IPS DF 4.7 (cell line): ENCODE results near the gene ZNF490.
A peak's percentile ranks its signal among the peaks of the same experiment; 100 is the strongest.
"Not testable (repeated sequence)": the region's sequence is repeated elsewhere in the genome, so short reads cannot be mapped to it uniquely, and the experiment has no call there.

ENCODE experiments used
- DNase-seq: peaks from one replicate; pipeline ENCODE4 v3.0.0-alpha.2; 2013; ENCODE audit warnings: low spot score; ENCODE audit errors: extremely low read depth

The ZNF490 gene

GRCh38 chr19:12610540-12611360 lies at the start of gene ZNF490, which contains the start of gene ZNF791:
Gene ZNF490, minus strand, starts transcription at chr19:12610813. Its CDS starts 133 bp downstream, at chr19:12610680.
Gene ZNF791, plus strand, starts transcription at chr19:12610920. Its CDS starts 160 bp downstream, at chr19:12611080.
- DNase-seq, result peak; percentile 89

- DNase-seq, result no peak
Measured at GRCh38 chr19:12657966-12658365, 47.4 kb upstream of the ZNF490 start.

GRCh38 chr19:12656899-12657571 lies 46.4 kb upstream of the ZNF490 start:
- no peak for DNase-seq

DNA sequence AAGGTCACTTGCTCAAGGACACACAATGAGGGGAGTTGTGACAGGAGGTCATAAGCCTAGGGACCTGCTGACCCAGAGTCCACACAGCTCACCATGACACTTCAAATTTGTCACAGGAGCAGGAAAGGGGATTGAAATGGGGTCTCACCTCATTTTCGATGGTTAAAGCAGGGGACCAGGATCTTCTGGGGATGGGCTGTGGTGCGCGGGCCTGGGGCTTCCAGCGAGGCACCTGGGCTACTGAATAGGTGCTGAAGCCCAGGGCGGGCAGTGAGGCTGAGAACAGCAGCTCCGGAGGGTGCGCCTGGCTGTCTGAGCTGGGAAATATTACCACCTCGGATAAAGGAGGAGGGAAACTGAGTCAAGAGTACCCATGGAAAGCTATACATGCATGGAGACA lies 44.9 kb upstream of the ZNF490 start:
- DNase-seq, result no peak

DNA sequence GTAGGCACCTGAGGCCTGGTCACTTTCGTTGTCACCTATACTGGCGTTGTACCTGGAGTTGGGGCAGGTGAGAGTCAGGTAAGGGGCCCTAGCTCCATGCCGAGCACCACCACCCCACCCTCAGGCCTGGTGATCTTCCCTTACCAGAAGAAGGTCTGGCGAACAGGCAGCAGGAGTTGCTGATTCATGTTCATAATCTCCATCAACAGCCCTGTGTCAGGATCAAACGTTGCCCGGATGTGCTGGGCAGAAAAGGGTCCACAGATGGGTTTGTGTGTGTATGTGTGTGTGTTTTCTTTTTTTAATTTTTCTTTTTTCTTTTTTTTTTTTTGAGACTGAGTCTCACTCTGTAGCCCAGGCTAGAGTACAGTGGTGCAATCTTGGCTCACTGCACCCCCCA lies 41.6 kb upstream of the ZNF490 start:
- DNase-seq, result no peak

DNA sequence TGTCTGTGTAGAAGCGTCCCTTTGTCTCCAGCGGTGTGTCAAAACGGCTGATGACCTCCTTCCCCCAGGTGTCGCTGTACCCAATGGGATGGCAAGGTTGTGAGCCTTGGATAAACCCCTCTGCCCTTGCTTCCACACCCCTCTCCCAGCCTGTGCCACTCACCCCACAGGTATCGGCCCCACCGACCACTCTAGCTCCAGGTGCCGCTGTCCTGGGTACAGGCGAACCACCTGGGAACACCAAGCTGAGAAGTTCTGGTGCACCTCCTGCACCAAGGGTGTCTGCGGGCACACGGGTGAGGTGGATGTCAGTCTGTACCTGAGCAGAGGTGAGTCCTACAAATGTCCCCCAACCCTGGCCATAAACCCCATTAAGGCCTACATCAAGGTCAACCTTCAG lies 39.3 kb upstream of the ZNF490 start:
- no peak for DNase-seq

- DNase-seq, result no peak
Measured at GRCh38 chr19:12648088-12648487, 37.5 kb upstream of the ZNF490 start.

GRCh38 chr19:12647490-12648071 lies 37.0 kb upstream of the ZNF490 start:
- DNase-seq, result no peak

DNA sequence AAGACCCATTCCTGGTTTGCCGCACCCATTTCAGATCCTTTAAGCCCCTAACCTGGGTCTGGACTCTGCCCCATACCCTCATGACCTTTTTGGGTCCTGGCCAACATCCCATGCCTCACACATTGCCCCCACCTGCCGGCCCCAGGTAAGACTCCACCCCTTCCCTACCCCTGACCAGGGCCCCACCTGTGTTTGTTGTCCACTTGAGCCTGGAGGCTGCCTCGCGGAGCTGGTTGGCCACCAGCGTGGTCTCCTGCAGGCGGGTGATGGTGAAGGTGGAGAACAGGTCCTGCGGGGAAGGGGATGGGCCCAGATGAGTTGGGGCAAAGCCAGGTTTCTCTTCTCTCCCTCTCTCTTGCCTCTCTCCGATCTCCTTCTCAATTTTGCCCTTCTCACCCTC lies 36.4 kb upstream of the ZNF490 start:
- DNase-seq, result no peak

DNA sequence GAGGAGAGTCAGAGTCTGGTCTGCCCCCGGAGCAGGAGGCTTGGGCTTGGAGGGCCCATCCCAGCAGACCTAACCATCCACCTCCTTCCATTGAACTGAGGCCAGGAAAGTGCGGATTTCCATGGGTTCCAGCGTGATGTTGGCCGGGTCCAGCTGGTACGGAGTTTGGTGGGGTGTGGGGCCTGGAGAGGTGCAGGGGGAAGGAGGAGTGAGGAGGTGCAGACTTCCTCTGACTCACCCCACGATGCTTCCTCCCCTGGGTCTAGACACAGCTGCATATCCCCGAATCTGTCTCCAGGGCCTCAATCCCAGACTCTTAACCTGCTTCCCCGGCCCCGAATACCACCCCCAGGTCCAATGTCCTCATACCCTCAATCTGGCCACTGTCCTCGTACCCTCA lies 35.9 kb upstream of the ZNF490 start:
- no peak for DNase-seq

- DNase-seq, result not testable (repeated sequence)
Measured at GRCh38 chr19:12643716-12644115, 33.1 kb upstream of the ZNF490 start.

DNA sequence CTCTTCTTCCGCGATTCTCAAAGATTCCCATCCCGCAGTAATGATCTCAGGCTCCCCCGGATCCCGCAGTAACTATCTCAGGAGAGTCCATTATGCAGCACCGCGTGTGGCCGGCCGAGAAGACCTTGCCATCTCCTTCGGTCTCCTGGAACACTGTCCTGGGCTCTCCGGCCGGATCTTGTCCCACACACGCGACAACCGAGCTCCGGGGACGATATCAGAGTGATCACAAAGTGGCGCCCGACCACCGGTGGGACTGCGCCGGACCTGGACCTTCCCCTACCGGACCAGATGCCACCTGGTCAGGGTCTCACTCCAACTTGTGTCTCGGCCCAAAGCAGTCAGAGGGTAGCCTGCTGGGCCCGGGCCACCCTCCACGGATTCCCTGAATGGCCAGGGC lies 31.9 kb upstream of the ZNF490 start:
- DNase-seq, result no peak

- no peak for DNase-seq
Measured at GRCh38 chr19:12641456-12641855, 30.8 kb upstream of the ZNF490 start.

DNA sequence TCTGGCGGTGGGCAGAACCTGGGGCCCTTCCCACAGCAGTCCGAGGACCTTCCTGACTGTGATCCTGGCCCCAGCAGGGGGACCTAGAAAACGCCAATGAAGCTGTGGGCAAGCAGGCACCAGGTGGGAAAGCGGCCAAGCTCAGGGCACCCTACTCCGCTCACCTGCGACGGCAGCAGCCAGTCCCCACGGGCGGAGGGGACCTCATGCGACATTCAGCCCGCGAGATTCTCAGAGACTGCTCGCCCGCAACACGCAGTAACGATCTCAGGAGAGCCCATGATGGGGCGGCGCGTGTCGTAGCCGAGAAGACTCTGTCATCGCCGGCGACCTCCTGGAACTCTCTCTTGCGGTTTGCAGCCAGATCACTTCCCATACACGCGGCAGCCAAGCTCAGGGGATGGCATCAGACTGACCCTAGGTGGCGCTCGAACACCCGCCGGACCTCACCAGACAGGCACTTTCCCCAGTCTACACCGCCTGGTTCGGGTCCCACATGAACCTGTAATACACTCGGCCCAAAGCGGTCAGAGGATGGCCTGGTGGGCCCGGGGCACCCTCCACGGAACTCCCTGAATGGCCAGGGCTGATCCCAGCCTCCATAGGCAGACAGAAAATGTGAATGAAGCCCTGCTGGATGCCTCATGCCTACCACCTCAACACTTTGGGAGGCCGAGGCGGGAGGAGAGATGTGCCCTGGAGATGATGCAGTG lies 29.4 kb upstream of the ZNF490 start:
- no peak for DNase-seq

- DNase-seq, result no peak
Measured at GRCh38 chr19:12638611-12639182, 28.1 kb upstream of the ZNF490 start.

DNA sequence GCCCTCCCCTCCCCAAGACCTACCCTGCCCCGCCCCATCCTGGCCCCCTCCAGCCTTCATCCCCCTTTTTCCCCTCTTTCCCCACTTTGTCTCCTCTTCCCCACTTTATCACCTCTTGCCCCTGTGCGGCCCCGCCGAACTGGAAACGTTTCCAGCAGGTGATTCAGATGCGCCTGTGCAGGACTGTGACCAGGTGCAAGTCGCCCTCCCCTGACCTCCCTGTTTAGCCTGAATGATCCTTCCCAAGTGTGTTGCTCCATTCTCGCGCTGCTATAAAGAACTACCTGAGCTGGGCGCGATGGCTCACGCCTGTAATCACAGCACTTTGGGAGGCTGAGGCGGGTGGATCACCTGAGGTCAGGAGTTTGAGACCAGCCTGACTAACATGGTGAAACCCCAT lies 26.0 kb upstream of the ZNF490 start:
- DNase-seq, result no peak

GRCh38 chr19:12629215-12629614 lies 18.6 kb upstream of the ZNF490 start:
- no peak for DNase-seq

DNA sequence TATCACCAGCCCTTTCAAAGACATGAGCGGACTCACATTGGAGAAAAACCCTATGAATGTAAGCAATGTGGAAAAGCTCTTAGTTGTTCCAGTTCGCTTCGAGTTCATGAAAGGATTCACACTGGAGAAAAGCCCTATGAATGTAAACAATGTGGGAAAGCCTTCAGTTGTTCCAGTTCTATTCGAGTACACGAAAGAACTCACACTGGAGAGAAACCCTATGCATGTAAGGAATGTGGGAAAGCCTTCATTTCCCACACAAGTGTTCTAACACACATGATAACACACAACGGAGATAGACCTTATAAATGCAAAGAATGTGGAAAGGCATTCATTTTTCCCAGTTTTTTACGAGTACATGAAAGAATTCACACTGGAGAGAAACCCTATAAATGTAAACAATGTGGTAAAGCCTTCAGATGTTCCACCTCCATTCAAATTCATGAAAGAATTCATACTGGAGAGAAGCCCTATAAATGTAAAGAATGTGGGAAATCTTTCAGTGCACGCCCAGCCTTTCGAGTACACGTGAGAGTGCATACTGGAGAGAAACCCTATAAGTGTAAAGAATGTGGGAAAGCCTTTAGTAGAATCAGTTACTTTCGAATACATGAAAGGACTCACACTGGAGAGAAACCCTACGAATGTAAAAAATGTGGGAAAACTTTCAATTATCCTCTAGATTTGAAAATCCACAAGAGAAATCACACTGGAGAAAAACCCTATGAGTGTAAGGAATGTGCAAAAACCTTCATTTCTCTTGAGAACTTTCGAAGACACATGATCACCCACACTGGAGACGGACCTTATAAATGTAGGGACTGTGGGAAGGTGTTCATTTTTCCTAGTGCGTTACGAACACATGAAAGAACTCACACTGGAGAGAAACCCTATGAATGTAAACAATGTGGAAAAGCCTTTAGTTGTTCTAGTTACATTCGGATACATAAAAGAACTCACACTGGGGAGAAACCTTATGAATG lies 17.7 kb upstream of the ZNF490 start:
- DNase-seq, result no peak

DNA sequence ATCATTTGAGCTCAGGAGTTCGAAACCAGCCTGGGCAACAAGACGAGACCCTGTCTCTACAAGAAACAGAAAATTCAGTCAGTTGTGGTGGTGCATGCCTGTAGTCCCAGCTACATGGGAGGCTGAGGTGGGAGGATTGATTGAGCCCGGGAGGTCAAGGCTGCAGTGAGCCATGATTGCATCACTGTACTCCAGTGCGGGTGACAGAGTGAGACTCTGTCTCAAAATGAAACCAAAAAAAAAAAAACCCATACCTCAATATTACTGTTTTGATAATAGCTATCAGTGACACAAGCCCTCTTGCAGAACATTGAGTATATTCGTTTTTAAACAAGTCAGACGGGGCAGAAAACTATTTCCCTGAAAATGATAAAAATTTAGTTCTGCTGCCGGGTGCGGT lies 16.3 kb upstream of the ZNF490 start:
- DNase-seq, result no peak

DNA sequence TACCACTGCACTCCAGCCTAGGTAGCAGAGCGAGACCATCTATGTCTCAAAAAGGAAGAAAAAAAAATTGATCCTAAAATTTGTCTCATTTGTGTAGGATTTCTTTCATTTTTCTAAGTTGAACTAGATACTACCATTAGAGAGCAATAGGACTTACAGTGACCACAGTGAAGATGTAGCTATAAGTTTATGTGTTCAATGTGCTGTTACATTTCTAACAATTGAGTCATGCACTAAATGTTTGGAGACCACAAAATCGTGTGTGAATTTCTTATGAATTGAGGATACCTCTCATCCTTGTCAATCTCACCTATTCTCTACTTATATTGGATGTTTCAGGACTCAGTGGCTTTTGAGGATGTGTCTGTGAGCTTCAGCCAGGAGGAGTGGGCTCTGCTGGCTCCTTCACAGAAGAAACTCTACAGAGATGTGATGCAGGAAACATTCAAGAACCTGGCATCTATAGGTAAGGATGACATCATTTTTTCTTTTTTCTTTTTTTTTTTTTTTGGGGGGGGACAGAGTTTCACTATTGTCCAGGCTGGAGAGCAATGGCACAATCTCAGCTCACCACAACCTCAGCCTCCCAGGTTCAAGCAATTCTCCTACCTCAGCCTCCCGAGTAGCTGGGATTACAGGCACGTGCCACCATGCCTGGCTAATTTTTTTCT lies 12.9 kb upstream of the ZNF490 start:
- DNase-seq, result no peak
